Left hindlimb (tissue), 1 donor: ENCODE measurements around the gene JAG1.

Experiments
- DNase-seq: peaks from one replicate; pipeline ENCODE4 v3.0.0-alpha.2; 2018

The JAG1 gene

GRCh38 chr20:10673842-10674683 lies at the start of gene JAG1:
JAG1 (minus strand) TSS chr20:10673999; CDS start chr20:10673530, 469 bp downstream.
- peak; percentile 95 for DNase-seq

DNA sequence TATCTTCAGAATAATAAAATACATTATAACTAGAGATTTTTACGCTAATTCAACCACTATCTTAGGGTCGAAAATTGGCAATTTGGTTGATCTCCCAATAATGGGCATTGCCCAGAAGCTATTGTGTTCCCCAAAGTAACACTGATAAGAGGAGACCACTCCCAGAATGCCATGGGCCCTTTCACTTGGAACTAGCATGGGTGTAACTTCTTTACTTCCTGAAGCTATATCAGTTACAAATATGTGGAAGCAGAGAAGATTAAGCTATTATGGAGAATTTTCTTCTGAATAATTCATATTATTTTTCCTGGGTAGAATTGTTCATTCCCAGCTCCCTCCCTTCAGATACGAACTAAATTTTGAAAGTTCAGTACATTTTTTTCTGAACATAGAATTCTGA lies 48.2 kb upstream of the JAG1 start:
- no peak for DNase-seq

DNA sequence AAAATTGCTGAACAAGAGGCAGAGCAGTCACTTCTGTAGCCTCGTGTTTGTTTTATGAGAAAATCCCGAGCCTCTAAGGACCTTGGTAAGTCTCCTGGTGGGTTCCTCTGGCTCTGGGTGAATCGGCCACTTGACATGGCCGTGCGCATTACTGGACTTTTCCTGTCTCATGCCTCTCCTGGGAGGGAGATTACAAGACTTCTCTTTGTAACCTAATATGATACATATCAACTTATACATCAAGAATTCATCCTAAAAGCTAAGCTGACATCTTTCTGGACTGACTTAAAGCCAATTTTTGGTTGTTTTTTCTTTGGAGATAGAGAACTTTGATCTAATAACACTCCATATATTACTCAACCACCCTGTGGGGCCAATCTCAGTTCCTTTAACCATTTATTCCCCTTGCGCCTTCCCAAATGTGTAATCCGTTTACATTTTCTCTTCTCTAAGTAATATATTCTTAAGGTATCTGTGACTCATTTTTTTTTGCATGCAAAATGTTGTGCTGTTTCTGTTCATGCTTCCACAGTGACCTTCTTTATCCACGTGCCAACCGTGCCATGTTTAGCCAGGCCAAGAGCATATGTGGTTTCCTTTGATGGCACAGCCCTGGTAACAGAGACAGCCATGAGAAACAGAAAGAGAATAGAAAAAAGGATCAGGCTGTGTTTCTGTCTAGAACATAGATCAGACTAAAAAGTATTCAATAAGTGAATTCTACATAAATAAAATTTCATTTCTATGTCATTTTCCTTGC lies 47.5 kb upstream of the JAG1 start:
- no peak for DNase-seq

GRCh38 chr20:10720565-10720964 lies 46.8 kb upstream of the JAG1 start:
- no peak for DNase-seq

GRCh38 chr20:10719740-10720385 lies 46.1 kb upstream of the JAG1 start:
- DNase-seq: no peak

DNA sequence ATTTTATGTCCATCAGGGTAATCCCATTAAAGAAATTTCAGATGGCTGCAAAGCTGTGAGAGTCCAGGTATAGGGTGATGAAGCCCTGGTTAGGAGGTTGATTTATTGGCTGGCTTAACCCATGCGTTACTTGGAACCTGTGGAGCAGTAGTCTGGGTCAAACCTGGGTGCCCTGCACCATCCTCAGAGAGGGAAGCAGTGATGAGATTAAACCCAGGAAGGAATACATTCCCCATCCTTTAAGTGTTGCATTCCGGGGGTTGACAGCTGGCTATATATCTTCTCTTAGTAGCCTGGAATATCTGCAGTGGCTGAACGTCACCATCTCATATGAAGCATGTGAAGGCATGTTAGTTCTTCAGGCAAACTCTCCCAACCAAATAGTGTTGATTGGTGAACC lies 44.9 kb upstream of the JAG1 start:
- DNase-seq: no peak

- DNase-seq: no peak
These were observed 43.1 kb upstream of the JAG1 start for GRCh38 chr20:10716855-10717254.

- no peak for DNase-seq
These were observed 41.2 kb upstream of the JAG1 start for GRCh38 chr20:10715035-10715434.

DNA sequence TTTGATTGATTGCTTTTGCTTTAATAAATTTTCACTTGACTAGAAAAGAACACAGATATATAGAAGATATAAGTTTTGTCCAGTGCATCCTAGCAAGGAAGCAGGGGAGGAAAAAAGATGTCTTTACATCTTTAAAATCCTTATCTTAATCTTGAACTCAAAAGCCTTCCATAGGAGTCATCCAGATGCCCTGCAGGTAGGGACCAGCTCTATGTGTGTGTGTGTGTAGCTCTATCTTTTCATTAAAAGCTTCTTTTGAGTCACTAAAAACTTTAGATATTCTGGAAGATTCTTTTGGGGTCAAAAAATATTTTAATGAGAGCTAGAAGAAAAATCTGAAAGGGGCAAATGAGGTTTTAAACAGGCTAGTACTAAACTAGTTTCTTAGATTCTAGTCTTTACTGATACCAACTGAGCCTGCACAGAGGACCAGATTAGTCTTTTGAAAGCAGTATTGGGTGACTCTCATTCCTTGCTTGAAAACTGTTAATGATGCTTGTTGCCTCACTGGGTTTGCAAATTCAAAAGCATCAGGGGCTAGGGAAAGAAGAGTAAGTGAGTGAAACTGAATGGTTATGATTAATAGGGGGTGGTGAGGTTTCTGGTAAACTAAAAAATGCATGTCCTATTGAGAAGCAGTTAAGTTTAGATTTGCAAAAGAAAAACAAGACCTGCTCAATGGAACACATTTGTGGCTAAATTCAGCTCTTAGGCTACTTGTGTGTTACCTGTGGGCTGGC lies 40.6 kb upstream of the JAG1 start:
- DNase-seq: no peak

- DNase-seq: no peak
These were observed 39.4 kb upstream of the JAG1 start for GRCh38 chr20:10713161-10713560.

- no peak for DNase-seq
These were observed 38.2 kb upstream of the JAG1 start for GRCh38 chr20:10711903-10712451.

DNA sequence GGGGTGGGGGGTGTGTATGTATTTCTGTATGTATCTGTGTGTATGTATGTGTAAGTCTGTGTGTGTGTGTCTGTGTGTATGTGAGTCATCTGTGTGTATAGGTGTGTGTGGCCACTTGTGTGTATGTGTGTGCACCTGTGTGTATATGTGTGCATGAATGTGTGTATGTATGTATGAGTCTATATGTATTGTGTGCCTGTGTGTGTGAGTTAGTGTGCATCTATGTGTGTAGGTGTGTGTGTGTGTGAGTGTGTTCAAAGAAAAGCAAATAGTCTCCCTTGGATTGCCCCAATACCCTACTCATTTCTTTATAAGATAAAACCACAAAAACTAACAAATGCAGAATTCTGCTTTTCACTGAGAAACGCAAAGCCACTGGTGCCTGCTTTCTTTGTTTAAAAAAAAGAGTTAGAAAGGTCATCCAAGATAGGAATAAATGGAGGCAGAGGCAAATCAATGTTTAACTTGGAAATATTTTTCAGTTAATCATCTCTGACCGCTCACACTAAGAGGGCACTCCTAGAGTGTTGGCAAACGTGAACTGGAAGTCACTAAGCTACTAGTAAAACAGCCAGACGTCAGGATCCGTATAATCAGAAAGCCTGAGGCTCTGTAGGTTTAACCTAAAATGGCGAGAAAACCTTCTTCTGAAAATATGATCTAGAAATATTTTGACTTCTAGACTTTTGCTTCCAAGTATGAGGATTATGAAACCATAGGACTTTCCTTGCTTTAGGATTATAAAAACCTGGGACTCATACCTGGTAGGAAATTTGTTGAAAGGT lies 37.4 kb upstream of the JAG1 start:
- DNase-seq: no peak

- DNase-seq: no peak
These were observed 36.1 kb upstream of the JAG1 start for GRCh38 chr20:10709916-10710315.

DNA sequence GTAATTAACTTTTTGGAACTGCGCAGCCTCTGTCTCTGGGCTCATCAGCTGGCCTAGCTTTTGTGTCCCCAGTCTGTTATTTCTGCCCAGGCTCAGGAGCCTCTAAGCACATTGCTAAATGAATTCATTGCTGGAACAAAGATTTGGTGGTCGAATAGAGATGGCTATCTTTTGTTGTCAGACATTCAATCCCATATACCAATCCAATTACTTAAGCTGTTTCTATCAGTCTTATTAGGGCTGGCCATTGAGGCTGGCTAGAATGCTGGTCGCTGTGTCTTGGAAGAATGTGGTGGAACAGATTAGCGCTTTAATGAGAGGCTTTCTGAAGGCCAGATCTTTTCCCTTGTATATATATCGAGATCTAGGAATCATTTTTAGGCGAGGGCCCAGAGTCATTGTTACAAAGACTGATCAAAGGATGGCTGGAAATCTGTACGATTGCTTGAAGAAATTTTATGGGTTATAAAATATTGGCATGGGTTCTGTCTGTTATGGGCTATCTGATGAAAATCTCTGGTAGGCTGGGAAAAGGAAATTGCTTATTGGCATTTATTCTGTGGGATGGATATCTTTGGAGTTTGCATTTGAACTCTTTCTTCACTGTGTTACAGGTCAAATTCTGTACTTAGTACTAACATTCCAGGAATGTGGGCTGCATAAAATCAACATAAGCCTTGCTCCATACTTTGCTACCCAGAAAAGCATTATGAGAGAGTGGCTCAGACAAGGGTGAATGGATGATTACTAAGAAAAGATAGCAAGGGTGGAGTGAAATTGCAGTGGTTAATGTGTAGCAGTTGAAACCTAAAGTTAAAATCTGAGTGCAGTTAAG lies 34.8 kb upstream of the JAG1 start:
- DNase-seq: no peak

DNA sequence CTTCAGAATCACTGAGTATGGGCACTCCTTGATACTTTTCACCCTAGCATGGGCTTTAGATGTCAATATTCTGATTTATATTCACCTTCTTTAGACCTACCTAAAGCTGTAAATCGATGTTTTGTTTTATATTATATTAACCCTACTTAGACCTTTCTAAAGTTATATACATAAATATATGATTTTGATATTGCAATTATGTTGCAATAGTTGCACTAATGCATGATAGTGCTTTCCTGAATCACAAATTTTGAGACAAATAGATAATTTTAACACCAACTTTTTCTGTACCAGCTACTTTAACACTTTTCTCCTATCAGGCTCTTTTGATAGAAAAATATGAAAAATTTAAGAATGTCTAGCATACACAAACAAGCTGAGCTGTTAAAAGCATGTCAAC lies 34.0 kb upstream of the JAG1 start:
- DNase-seq: no peak

DNA sequence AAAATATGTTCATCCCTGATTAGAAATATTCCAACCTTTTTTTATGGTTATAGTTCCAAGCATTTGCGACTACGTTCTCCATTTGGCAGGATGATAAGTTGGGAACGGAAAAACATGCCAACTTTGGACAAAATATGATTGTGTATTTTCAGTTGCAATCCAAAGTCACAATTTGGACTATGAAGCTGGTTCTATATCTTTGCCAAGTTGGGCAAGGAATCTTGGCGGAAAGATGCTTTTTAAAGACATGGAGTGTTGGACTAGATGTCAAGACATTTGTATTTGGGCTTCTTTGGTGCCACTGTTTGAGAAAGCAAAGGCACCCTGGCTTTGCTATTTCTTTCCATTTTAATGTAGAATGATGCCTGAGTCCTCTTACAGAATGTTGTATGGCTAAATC lies 33.3 kb upstream of the JAG1 start:
- no peak for DNase-seq

DNA sequence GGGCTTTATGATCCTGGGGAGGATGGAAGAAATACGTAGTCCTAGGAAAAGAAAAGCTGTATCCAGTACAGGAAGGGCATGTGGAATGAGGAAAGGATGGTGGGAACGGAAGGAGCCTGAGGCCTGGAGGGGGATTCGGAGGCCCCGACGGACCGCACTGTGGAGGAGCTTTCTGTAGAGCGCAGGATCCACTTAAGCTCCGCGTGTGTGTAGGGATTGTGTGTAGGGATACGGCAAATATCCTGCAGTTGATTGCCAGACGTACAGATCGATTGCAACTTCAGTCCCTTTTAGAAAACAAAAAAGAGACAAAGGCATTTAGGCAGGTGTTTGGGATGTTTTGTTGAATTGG lies 32.6 kb upstream of the JAG1 start:
- DNase-seq: no peak

DNA sequence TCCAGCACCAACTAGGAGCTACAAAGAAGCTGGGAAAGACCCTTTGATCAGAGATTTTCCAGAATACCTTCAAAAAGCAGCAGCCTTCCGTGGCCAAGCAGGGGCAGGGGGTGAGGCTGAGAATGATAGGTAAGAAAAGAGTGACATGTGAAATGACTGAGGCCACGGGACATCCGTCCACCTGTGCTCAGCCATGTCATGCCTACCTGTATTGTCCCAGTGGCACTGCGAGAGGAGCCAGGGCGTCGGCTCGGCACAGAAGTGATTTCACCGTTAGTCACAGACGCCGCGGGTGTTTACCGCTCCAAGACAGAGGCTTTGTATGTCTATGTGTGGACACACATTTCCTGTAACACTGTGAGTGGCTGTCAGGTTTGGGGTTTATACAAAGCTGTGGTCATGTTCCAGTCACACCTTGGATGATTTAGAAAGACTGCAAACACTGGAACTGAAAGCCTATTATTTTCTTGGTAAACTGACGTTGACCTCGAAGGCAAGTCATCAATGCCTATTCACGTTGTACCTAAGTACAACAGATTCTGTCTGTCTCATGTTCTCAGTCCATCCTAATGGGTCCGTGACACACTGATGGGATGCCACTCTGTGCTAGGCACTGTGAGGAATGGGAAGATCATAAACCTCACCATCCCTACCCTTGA lies 32.1 kb upstream of the JAG1 start:
- no peak for DNase-seq

- DNase-seq: no peak
These were observed 27.8 kb upstream of the JAG1 start for GRCh38 chr20:10701607-10702006.

DNA sequence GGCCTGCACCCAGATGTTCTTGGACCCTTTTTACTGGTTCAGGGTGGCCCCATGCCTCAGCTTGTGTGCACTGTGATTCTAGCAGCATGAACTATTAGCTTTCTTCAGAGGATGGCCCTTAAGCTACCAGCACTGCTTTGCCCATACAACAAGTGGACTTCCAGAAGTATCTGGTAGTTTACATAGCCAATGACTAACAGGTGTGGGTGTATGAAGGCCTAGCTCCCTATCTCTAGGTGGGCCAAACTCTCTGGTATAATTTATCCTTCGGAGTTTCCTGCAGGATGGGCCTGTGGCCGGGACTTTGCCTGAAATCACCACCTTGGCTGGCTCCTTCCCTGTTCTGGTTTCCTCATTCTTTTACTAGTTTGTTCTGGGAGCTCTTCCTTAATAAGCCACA lies 26.1 kb upstream of the JAG1 start:
- DNase-seq: no peak

DNA sequence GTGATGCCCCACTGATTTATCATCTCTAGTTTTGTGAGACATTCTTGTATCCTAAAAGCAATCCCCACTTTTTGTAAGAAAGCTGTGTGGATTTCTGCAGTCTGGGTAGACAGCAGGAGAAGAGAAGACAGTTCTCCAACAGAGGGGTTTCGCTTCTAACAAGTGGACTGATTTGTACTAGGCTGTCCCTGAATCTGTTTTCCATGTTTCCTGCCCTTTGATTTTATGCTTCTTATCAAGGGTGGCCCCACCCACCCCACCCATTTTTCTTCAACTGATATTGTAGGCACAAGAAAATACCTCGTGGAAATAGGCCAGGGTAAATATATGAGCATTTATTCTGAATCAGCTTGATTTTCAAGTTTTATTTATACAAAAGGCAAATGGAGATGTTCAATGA lies 25.7 kb upstream of the JAG1 start:
- no peak for DNase-seq
